ENCODE measurements around the gene FBXL4.

GRCh38 chr6:98830146-98830545 lies 117.6 kb downstream of the FBXL4 start:
- TF ChIP-seq CTCF (IDR thresholded peaks at IDR 0.05) = no peak
- no peak for TF ChIP-seq POLR2A (IDR thresholded peaks at IDR 0.05)
- TF ChIP-seq EP300 (IDR thresholded peaks at IDR 0.05) = no peak
- TF ChIP-seq POLR2AphosphoS5 (IDR thresholded peaks at IDR 0.05) = no peak
